ENCODE data around the gene TREH. TPM values are rescaled to one million over a fixed set of nuclear protein-coding genes. Genes with fewer than 3 reads are reported as not detected.

Gene TREH
- total RNA-seq, 1 experiment from 2014 or later, result 0.15 TPM

GRCh38 chr11:118715837-118716260 is 36.4 kb upstream of the TREH start:
- BruUV-seq (replicated peaks), result no TSS peak
- no peaks in the 10 kb centered on the region for H3K9me2 ChIP-seq (ENCODE audit: insufficient read depth)
- peaks cover 3 to 6% of the 10 kb centered on the region in 2 experiments; a peak in 2 of 4 replicates for H3K4me1 ChIP-seq (ENCODE audit: control insufficient read depth in 1 of 2, insufficient read depth in 2 of 2, low read length in 2 of 2)
- peak overlapping the region; percentile 52 for H2AFZ ChIP-seq (ENCODE audit: low read depth, low read length, poor library complexity, severe bottlenecking)
- DNase-seq (ENCODE audit: low read depth, low spot score) (no peak), ATAC-seq (no peak)
- ChIA-PET RAD21 (ENCODE audit: low non-redundant PET in 1 of 2, low total read pairs in 2 of 2, uncharacterized antibody in 2 of 2, unreplicated experiment in 2 of 2) (no interaction called here), CTCF (no interaction called here), POLR2A (no interaction called here)
- no peaks in the 10 kb centered on the region for H3K27me3 ChIP-seq (ENCODE audit: insufficient read depth, low read length)
- TF ChIP-seq POLR2A (IDR thresholded peaks at IDR 0.05; ENCODE audit: borderline replicate concordance, extremely low read depth, insufficient read depth, insufficient read length) (no peak), ZFX (IDR thresholded peaks at IDR 0.05) (no peak), RAD21 (IDR thresholded peaks at IDR 0.05; ENCODE audit: low read depth) (no peak), CEBPB (IDR thresholded peaks at IDR 0.05; ENCODE audit: low read depth) (no peak), EZH2 (IDR thresholded peaks at IDR 0.05) (no peak), CTCF (IDR thresholded peaks at IDR 0.05 in 2 of 3, conservative IDR thresholded peaks at IDR 0.05 in 1 of 3; ENCODE audit: borderline replicate concordance in 1 of 3, insufficient read depth in 1 of 3, low read depth in 2 of 3, low read length in 2 of 3) (no peak), ZNF274 (IDR thresholded peaks at IDR 0.05; ENCODE audit: low read depth, low read length) (no peak), JUND (IDR thresholded peaks at IDR 0.05) (no peak), POLR2AphosphoS5 (IDR thresholded peaks at IDR 0.05; ENCODE audit: low read depth, low read length) (no peak), ELF1 (IDR thresholded peaks at IDR 0.05; ENCODE audit: borderline replicate concordance, low read depth) (no peak), REST (IDR thresholded peaks at IDR 0.05; ENCODE audit: low read depth) (no peak), MAX (IDR thresholded peaks at IDR 0.05) (no peak), SP1 (IDR thresholded peaks at IDR 0.05; ENCODE audit: low read depth) (no peak), EGR1 (IDR thresholded peaks at IDR 0.05; ENCODE audit: low read depth) (no peak), CBX3 (IDR thresholded peaks at IDR 0.05; ENCODE audit: low read depth) (no peak)
- TF ChIP-seq, protein P1, sequence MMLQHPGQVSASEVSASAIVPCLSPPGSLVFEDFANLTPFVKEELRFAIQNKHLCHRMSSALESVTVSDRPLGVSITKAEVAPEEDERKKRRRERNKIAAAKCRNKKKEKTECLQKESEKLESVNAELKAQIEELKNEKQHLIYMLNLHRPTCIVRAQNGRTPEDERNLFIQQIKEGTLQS (IDR thresholded peaks at IDR 0.05), result no peak
- no peaks in the 10 kb centered on the region for H3K9me3 ChIP-seq (ENCODE audit: control insufficient read depth in 1 of 2, insufficient read depth in 1 of 2, low read depth in 1 of 2, low read length in 2 of 2)
- no peak overlapping the region for H3K4me3 ChIP-seq (replicated peaks in 1 of 2; ENCODE audit: low read depth in 1 of 2, low read length in 2 of 2)
- H3K79me2 ChIP-seq (ENCODE audit: insufficient read depth, low read length), result no peaks in the 10 kb centered on the region
- H3K9ac ChIP-seq (ENCODE audit: low read length), result no peak overlapping the region
- H3K36me3 ChIP-seq (ENCODE audit: control insufficient read depth in 1 of 2, insufficient read depth in 2 of 2, low read length in 2 of 2), result no peaks in the 10 kb centered on the region
- peak overlapping the region; percentile 12; the same call in 1 of the 2 replicates for H3K4me2 ChIP-seq (ENCODE audit: low read length)
- H4K20me1 ChIP-seq (ENCODE audit: insufficient read depth), result no peaks in the 10 kb centered on the region
- H3K27ac ChIP-seq (ENCODE audit: low read depth, low read length), result no peak overlapping the region
- intact Hi-C loops (cut with micrococcal nuclease), result no loop called here
